Skin of body (tissue), 2 donors: ENCODE data around the gene PSME3. TPM values are rescaled to one million over a fixed set of nuclear protein-coding genes. Genes with fewer than 3 reads are reported as not detected.
"Not testable (repeated sequence)": the region's sequence is repeated elsewhere in the genome, so short reads cannot be mapped to it uniquely, and the experiment has no call there.

Experiments used
- DNase-seq: peaks from one replicate; lab custom pipeline; 2025; lab: John Stamatoyannopoulos, UW
- total RNA-seq: library from RNA; depleted of rRNA; stranded (reverse); fragments of >200 nt; gene quantifications from one replicate; pipeline ENCODE4 v1.2.3, GENCODE V29; 2014

Gene PSME3
- total RNA-seq, 1 donor from 2014 or later = 33.9 TPM

- DNase-seq = no peak
Observed at GRCh38 chr17:42849451-42850181, 16.4 kb downstream of the PSME3 start.

GRCh38 chr17:42850954-42851353 is 17.8 kb downstream of the PSME3 start, which contains the start of gene AOC3:
Gene AOC3 (plus strand): TSS chr17:42851199. CDS start chr17:42851344, 145 bp downstream.
- no peak for DNase-seq

DNA sequence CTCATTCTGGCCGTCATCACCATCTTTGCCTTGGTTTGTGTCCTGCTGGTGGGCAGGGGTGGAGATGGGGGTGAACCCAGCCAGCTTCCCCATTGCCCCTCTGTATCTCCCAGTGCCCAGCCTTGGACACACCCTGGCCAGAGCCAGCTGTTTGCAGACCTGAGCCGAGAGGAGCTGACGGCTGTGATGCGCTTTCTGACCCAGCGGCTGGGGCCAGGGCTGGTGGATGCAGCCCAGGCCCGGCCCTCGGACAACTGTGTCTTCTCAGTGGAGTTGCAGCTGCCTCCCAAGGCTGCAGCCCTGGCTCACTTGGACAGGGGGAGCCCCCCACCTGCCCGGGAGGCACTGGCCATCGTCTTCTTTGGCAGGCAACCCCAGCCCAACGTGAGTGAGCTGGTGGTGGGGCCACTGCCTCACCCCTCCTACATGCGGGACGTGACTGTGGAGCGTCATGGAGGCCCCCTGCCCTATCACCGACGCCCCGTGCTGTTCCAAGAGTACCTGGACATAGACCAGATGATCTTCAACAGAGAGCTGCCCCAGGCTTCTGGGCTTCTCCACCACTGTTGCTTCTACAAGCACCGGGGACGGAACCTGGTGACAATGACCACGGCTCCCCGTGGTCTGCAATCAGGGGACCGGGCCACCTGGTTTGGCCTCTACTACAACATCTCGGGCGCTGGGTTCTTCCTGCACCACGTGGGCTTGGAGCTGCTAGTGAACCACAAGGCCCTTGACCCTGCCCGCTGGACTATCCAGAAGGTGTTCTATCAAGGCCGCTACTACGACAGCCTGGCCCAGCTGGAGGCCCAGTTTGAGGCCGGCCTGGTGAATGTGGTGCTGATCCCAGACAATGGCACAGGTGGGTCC is 18.4 kb downstream of the PSME3 start:
- not testable (repeated sequence) for DNase-seq

GRCh38 chr17:42852351-42852750 is 19.2 kb downstream of the PSME3 start:
- no peak for DNase-seq

DNA sequence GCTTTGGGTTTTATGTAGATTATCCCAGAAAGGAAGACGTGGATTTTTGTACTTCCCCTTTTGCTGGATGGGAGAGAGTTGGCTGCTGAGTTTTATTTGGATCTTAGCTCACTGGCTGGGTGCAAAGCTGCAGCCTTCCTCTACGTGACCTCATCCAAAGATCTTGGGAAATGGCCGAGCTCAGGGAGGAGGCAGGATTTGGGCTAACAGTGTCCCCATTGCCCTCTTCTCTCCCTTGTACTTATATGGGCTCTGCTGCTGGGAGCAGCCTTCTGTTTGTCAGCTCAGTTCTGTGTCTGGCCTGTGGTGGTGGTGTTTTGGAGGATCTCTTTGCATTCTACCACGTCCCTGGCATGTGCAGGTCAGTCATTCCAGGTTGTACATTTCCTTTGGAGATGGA is 19.8 kb downstream of the PSME3 start:
- no peak for DNase-seq

- no peak for DNase-seq
Observed at GRCh38 chr17:42853597-42853967, 20.4 kb downstream of the PSME3 start.

GRCh38 chr17:42853968-42854790 is 21.0 kb downstream of the PSME3 start:
- DNase-seq = no peak

DNA sequence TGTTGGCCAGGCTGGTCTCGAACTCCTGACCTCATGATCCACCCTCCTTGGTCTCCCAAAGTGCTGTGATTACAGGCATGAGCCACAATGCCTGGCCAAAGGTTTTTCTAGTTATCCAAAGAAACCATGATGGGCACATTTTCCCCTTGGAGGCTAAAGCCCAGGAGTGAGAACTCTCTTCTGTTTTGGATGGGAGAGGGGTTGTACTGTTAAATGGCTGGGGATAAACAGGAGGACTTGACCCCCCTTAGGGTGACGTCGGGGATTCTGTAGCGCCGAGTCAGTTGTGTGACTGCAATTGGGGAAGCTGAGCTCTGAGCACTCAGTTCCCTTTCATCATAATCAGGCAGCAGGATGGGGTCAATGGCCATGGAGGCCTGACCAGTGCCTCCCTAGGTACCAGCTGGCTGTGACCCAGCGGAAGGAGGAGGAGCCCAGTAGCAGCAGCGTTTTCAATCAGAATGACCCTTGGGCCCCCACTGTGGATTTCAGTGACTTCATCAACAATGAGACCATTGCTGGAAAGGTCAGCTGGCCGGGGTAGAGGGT is 21.9 kb downstream of the PSME3 start:
- DNase-seq = no peak

DNA sequence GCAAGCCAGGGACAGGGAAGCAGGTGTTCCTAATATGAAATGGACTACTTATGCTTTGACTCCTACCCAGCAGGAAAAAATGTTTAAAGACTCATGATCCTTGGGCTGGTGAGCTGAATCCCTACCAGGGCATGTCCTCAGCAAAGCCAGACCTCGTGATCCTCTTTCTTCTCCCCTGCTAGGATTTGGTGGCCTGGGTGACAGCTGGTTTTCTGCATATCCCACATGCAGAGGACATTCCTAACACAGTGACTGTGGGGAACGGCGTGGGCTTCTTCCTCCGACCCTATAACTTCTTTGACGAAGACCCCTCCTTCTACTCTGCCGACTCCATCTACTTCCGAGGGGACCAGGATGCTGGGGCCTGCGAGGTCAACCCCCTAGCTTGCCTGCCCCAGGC is 22.9 kb downstream of the PSME3 start:
- not testable (repeated sequence) for DNase-seq

GRCh38 chr17:42856516-42856915 is 23.3 kb downstream of the PSME3 start:
- DNase-seq = not testable (repeated sequence)

- no peak for DNase-seq
Observed at GRCh38 chr17:42857389-42857788, 24.2 kb downstream of the PSME3 start.

- DNase-seq = no peak
Observed at GRCh38 chr17:42865638-42866094, 32.5 kb downstream of the PSME3 start.

DNA sequence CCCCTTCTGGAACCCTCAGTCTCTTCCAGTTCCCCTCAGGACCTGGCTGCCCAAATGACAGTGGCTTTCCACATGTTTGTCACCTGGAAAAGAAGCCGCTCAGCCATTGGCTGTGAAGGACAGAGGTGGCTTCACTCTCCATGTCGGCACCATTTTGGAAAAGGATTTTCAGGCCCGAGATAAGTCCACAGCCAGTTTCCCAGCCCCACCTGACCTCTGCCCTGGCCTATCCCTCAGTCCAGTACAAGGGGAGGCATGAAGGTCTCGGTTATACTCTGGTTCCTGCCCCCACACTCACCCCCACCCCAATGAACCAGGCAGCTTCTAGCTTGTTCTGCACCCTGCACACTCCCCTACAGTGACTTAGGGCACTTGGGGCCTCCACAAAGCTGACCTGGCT is 33.0 kb downstream of the PSME3 start:
- DNase-seq = no peak

DNA sequence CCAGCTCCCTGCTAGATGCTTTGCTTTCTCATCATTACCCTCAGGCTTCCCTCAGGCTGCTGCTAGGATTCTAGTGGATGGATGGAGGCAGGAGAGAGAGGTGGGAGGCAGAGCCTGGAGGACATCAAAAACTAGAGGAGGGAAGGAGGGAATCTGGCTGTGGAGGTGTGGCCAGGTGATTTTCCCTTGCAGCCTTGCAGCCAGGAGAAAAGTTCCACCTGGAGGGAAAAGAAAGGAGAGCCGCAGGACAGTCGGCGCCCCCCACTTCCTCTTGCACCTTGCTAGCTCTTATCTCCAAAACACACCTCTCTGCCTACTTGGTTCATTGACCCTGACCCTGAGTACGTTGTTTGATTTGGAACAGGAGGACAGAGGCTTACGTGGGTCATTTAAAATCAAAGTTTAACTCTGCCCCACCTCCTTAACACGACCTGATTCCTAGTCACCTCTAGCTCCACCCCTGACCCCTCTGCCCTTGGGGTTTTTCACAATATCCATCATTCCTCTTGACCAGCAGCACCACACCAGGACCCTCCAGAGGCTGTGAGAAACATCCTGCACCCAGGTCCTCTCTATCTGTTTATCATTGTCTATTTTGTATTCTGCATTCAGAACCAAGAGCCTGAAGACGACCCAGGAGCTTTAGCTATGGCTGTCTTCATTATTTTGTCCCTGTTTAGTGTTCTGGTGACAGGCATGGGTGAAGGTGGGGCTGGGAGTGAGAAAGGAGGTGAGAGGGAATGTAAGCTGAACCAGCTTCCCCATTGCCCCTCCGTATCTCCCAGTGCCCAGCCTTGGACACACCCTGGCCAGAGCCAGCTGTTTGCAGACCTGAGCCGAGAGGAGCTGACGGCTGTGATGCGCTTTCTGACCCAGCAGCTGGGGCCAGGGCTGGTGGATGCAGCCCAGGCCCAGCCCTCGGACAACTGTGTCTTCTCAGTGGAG is 33.7 kb downstream of the PSME3 start:
- DNase-seq = no peak

- not testable (repeated sequence) for DNase-seq
Observed at GRCh38 chr17:42867694-42868261, 34.6 kb downstream of the PSME3 start.

GRCh38 chr17:42868338-42868737 is 35.1 kb downstream of the PSME3 start:
- DNase-seq = no peak

DNA sequence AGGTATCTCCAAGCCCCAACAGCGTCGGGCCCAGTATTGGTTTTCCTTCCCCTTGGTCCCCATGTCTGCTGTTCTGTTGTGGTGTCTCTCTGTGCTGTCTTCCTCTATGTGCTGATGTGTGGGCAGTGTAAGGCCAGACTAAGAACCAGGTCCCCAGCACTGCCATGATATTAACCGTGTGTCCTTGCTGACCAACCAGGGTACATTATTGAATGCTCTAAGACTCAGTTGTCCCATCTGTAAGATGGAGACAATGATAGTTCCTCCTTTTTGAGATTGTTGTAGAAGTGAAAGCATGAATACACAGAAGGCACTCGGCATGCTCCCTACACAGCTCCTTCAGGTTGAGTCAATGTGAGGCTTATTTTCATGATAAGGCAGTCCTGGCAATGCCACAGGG is 38.5 kb downstream of the PSME3 start:
- DNase-seq = no peak

GRCh38 chr17:42872251-42872965 is 39.2 kb downstream of the PSME3 start:
- no peak for DNase-seq

DNA sequence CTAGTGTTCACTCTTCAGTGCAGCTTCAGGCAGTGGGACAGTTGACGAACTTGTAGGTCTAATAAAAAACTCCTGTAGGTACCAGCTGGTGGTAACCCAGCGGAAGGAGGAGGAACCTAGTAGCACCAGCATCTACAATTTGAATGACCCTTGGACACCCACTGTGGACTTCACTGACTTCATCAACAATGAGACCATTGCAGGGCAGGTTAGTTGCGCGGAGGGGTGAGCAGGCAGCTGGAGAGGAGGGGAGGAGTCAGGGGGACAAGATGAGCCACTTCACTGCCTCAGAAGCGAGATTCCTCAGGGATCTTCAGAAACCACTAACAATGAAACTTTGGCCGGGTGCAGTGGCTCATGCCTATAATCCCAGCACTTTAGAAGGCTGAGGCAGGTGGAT is 40.1 kb downstream of the PSME3 start:
- DNase-seq = no peak
